ENCODE measurements around the gene PCID2. TPM values are rescaled to one million over a fixed set of nuclear protein-coding genes. Genes with fewer than 3 reads are reported as not detected.

PCID2 gene
- total and polyA plus RNA-seq, 2 donors (not counting 1 experiment from before 2014, with no cell fraction given) = 52.2 to 61.1 TPM

- H3K4me1 ChIP-seq (ENCODE audit: control insufficient read depth in 2 of 2, insufficient read depth in 2 of 2, low read length in 2 of 2) = peaks cover 16 to 22% of the 10 kb centered on the region in 2 donors
- H3K9me3 ChIP-seq (ENCODE audit: control extremely low read depth in 1 of 3, control insufficient read depth in 2 of 3, insufficient read depth in 1 of 3, low read length in 2 of 3) = no peaks in the 10 kb centered on the region
- peaks cover 0 to 12% of the 10 kb centered on the region in 2 experiments for H3K36me3 ChIP-seq (replicated peaks in 1 of 2; ENCODE audit: control extremely low read depth in 1 of 2, control insufficient read depth in 1 of 2, extremely low read depth in 1 of 2, insufficient read depth in 2 of 2, low read length in 1 of 2)
- 100% methylated on average over 5 of the region's 10 CpGs for WGBS (ENCODE audit: insufficient coverage)
- Mint-ChIP-seq H3K9me3 (ENCODE audit: insufficient read depth) (no peaks in the 10 kb centered on the region), H3K27me3 (no peaks in the 10 kb centered on the region), H3K4me3 (peak overlapping the region; percentile 57), H3K4me1 (peaks cover 41% of the 10 kb centered on the region), H3K27ac (no peak overlapping the region)
- no peak overlapping the region for H3K9ac ChIP-seq (ENCODE audit: low read length)
- no peak overlapping the region for H2AFZ ChIP-seq (ENCODE audit: insufficient read depth, low read depth, low read length, poor library complexity, severe bottlenecking)
- no peak overlapping the region for H3K4me2 ChIP-seq (replicated peaks; ENCODE audit: low read depth, low read length, poor library complexity, severe bottlenecking)
- no peaks in the 10 kb centered on the region for H3K27me3 ChIP-seq (replicated peaks in 1 of 4; ENCODE audit: control extremely low read depth in 1 of 4, control insufficient read depth in 3 of 4, insufficient read depth in 4 of 4, low read length in 3 of 4)
- no peak for DNase-seq
- TF ChIP-seq EZH2 (IDR thresholded peaks at IDR 0.05; ENCODE audit: borderline replicate concordance, insufficient read depth, low read depth, low read length, poor library complexity, severe bottlenecking) (no peak), CTCF (IDR thresholded peaks at IDR 0.05) (no peak)
- intact Hi-C loops (cut with micrococcal nuclease) = no loop called here
- CTCF ChIA-PET = no interaction called here
- H3K79me2 ChIP-seq (ENCODE audit: control insufficient read depth, insufficient read depth, low read length) = peaks cover 88% of the 10 kb centered on the region
- ATAC-seq (ENCODE audit: low read depth) = no peak
- H3K4me3 ChIP-seq (ENCODE audit: control extremely low read depth in 1 of 5, extremely low read depth in 1 of 5, insufficient read depth in 1 of 5, low read depth in 2 of 5, low read length in 4 of 5) = no peak overlapping the region
- peaks cover 65% of the 10 kb centered on the region for H4K20me1 ChIP-seq (ENCODE audit: control insufficient read depth, insufficient read depth, low read length, poor library complexity, severe bottlenecking)
- POLR2A ChIA-PET = no interaction called here
- no peak overlapping the region for H3K27ac ChIP-seq (ENCODE audit: low read length in 2 of 2)
These were observed 3.3 kb upstream of the PCID2 start for GRCh38 chr13:113211774-113212173.

GRCh38 chr13:113210833-113211232 is 2.4 kb upstream of the PCID2 start:
- peak overlapping the region in 1 of 5 experiments; percentile 53 for H3K4me3 ChIP-seq (ENCODE audit: control extremely low read depth in 1 of 5, extremely low read depth in 1 of 5, insufficient read depth in 1 of 5, low read depth in 2 of 5, low read length in 4 of 5)
- Mint-ChIP-seq H3K4me3 (peak overlapping the region; percentile 32), H3K9me3 (ENCODE audit: insufficient read depth) (no peaks in the 10 kb centered on the region), H3K27me3 (no peaks in the 10 kb centered on the region), H3K4me1 (peaks cover 49% of the 10 kb centered on the region), H3K27ac (peak overlapping the region; percentile 28)
- TF ChIP-seq CTCF (IDR thresholded peaks at IDR 0.05) = no peak
- no peak for TF ChIP-seq EZH2 (IDR thresholded peaks at IDR 0.05; ENCODE audit: borderline replicate concordance, insufficient read depth, low read depth, low read length, poor library complexity, severe bottlenecking)
- intact Hi-C loops (cut with micrococcal nuclease) = no loop called here
- H3K79me2 ChIP-seq (ENCODE audit: control insufficient read depth, insufficient read depth, low read length) = peaks cover 83% of the 10 kb centered on the region
- ATAC-seq (ENCODE audit: low read depth) (no peak), DNase-seq (no peak)
- peaks cover 58% of the 10 kb centered on the region for H4K20me1 ChIP-seq (ENCODE audit: control insufficient read depth, insufficient read depth, low read length, poor library complexity, severe bottlenecking)
- ChIA-PET CTCF (no interaction called here), POLR2A (no interaction called here)
- no peak overlapping the region for H3K9ac ChIP-seq (ENCODE audit: low read length)
- no peak overlapping the region for H2AFZ ChIP-seq (ENCODE audit: insufficient read depth, low read depth, low read length, poor library complexity, severe bottlenecking)
- no peaks in the 10 kb centered on the region for H3K9me3 ChIP-seq (ENCODE audit: control extremely low read depth in 1 of 3, control insufficient read depth in 2 of 3, insufficient read depth in 1 of 3, low read length in 2 of 3)
- H3K27ac ChIP-seq (ENCODE audit: low read length in 2 of 2) = no peak overlapping the region
- 100% methylated on average over 1 of the region's 6 CpGs for WGBS (ENCODE audit: insufficient coverage)
- peaks cover 0 to 12% of the 10 kb centered on the region in 2 experiments for H3K36me3 ChIP-seq (replicated peaks in 1 of 2; ENCODE audit: control extremely low read depth in 1 of 2, control insufficient read depth in 1 of 2, extremely low read depth in 1 of 2, insufficient read depth in 2 of 2, low read length in 1 of 2)
- peaks cover 16 to 24% of the 10 kb centered on the region in 2 donors for H3K4me1 ChIP-seq (ENCODE audit: control insufficient read depth in 2 of 2, insufficient read depth in 2 of 2, low read length in 2 of 2)
- peak overlapping the region; percentile 81 for H3K4me2 ChIP-seq (replicated peaks; ENCODE audit: low read depth, low read length, poor library complexity, severe bottlenecking)
- H3K27me3 ChIP-seq (replicated peaks in 1 of 4; ENCODE audit: control extremely low read depth in 1 of 4, control insufficient read depth in 3 of 4, insufficient read depth in 4 of 4, low read length in 3 of 4) = no peaks in the 10 kb centered on the region
